Cardiac muscle cell (in vitro differentiated cells and primary cell): ENCODE results near the gene UBR4. TPM values are rescaled to one million over a fixed set of nuclear protein-coding genes. Genes with fewer than 3 reads are reported as not detected.

Source experiments
- DNase-seq, 2 donors: peaks; one replicate each; pipeline versions ENCODE4 v3.0.0 to v3.0.0-alpha.2; 2010 to 2017; ENCODE audit warnings: low read depth in 1 of 2, low spot score in 1 of 2
- H3K27ac ChIP-seq: fragments of 200-600 bp; sonication (generic); 2 replicates; pipeline ENCODE4 v1.5.1; 2016
- H3K27me3 ChIP-seq: fragments of 200-600 bp; sonication (generic); 2 replicates; pipeline ENCODE4 v1.6.0; 2016; ENCODE audit warnings: control low read depth
- H3K36me3 ChIP-seq: fragments of 200-600 bp; sonication (generic); 2 replicates; pipeline ENCODE4 v1.5.1; 2016; ENCODE audit warnings: control low read depth
- H3K4me1 ChIP-seq: fragments of 200-600 bp; sonication (generic); 2 replicates; pipeline ENCODE4 v1.8.1; 2017; ENCODE audit warnings: low read depth, mild to moderate bottlenecking, mixed run types
- H3K4me3 ChIP-seq: fragments of 200-600 bp; sonication (generic); 2 replicates; pipeline ENCODE4 v1.5.1; 2016; ENCODE audit warnings: mild to moderate bottlenecking
- H3K9me3 ChIP-seq: fragments of 200-600 bp; sonication (generic); 2 replicates; pipeline ENCODE4 v1.5.1; 2017; ENCODE audit warnings: low read depth, mild to moderate bottlenecking, control low read depth
- polyA plus RNA-seq: library from polyadenylated mRNA; unstranded; fragments of >200 nt; fragmentation: Nextera tagmentation; extraction: Ambion mirVana; gene quantifications from 2 replicates; pipeline ENCODE4 v1.2.1, GENCODE V29; 2016
- total RNA-seq: library from RNA; depleted of rRNA; stranded (reverse); fragments of >200 nt; gene quantifications from 2 replicates; pipeline ENCODE4 v1.2.3, GENCODE V29; 2016
- TF ChIP-seq, protein P1 (sequence below): IDR thresholded peaks from 2 replicates; pipeline ENCODE4 v1.5.1; 2012; ENCODE audit warnings: low read depth, mild to moderate bottlenecking, low read length

The UBR4 gene
- total and polyA plus RNA-seq, 2 experiments from 2014 or later, result 76.4 to 206 TPM

DNA sequence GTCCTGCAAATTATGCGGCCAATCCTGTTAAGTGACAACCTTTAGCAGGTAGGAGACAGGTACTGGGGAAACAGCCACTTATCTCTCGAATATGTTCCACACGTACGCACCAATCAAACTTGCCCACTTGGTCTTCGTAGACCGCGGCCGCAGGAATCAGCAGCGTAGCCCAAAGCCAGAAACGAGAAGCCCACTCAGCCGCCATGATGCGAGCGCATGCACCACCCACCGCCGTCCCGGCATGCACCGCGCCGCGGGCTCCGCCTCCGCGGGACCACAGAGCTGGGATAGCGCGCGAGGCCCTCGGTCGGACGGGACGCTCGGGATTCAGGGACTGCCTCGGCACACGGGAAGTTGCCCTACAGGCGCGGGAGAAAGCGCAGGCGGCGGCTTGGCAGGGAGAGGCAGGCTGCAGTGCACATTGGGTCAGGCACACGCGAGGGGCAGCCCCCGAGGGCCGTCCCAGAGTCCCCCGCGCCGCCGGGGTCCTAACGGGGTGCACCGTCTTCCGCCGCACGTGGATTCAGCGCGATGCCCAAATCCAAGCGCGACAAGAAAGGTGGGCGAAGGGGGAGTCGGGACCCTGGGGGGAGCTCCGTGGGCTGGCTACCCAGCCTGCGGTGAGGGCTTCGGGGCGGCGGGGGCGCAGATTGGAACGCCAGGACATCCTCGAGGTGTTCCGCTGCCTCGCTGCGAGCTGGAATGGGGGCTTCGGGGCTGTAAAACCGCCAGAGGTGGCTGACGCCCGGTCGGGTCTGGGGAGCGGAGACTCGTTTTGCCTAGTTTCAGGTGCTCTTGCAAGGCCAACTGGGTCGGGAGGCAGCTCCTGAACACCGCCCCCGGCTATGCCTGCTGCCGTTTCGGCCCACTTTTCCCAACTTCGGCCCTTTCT, 41.5 kb upstream of the UBR4 start, which contains the start of the genes EMC1 and MRTO4:
Gene EMC1 (minus strand): TSS at position 220 of the 892 bp plus-strand sequence. CDS start 15 bp downstream, at position 205.
Gene MRTO4 (plus strand): TSS at position 501 of the 892 bp plus-strand sequence. CDS start 31 bp downstream, at position 532.
- Histone ChIP-seq H3K9me3 (no peaks in the 10 kb centered on the region), H3K36me3 (peaks cover 2% of the 10 kb centered on the region), H3K27ac (peak within 1 kb of the TSS; percentile 96), H3K27me3 (no peaks in the 10 kb centered on the region), H3K4me3 (peak within 1 kb of the TSS; percentile 83), H3K4me1 (peaks cover 16% of the 10 kb centered on the region)
- DNase-seq, result peak; percentile 84 to 89
- TF ChIP-seq, protein P1, sequence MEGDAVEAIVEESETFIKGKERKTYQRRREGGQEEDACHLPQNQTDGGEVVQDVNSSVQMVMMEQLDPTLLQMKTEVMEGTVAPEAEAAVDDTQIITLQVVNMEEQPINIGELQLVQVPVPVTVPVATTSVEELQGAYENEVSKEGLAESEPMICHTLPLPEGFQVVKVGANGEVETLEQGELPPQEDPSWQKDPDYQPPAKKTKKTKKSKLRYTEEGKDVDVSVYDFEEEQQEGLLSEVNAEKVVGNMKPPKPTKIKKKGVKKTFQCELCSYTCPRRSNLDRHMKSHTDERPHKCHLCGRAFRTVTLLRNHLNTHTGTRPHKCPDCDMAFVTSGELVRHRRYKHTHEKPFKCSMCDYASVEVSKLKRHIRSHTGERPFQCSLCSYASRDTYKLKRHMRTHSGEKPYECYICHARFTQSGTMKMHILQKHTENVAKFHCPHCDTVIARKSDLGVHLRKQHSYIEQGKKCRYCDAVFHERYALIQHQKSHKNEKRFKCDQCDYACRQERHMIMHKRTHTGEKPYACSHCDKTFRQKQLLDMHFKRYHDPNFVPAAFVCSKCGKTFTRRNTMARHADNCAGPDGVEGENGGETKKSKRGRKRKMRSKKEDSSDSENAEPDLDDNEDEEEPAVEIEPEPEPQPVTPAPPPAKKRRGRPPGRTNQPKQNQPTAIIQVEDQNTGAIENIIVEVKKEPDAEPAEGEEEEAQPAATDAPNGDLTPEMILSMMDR, result no peak

DNA sequence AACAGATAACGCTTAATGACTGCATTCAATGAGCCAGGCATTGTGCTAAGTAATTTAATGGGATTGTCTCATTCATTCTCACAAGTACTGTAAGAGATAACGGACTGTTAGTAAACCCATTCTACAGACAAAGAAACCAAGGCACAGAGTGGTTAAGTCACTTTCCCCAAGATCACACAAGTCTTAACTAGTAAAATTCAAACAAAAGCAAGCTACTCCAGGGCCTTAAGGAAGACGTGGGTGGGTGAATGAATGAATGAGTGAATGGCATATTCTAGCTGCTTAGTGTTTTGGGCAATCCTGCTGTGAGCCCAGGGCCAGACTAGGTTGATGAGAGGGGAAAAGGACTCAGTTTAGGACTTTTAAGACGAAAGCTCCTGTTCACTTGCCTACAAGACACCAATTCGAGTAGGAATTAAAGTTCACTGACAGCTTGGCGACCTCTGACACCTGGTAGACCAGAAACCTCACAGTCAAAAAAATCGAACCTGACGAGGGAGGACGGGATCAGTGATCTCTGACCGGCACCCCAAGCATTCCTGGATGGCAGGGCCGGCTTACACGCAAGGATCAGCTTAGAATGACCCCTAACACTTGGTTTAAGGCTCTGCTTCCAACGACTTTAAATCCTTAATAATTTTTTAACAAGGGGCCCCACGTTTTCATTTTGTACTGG, 40.7 kb upstream of the UBR4 start:
- TF ChIP-seq, protein P1, result no peak
- DNase-seq, result no peak

DNA sequence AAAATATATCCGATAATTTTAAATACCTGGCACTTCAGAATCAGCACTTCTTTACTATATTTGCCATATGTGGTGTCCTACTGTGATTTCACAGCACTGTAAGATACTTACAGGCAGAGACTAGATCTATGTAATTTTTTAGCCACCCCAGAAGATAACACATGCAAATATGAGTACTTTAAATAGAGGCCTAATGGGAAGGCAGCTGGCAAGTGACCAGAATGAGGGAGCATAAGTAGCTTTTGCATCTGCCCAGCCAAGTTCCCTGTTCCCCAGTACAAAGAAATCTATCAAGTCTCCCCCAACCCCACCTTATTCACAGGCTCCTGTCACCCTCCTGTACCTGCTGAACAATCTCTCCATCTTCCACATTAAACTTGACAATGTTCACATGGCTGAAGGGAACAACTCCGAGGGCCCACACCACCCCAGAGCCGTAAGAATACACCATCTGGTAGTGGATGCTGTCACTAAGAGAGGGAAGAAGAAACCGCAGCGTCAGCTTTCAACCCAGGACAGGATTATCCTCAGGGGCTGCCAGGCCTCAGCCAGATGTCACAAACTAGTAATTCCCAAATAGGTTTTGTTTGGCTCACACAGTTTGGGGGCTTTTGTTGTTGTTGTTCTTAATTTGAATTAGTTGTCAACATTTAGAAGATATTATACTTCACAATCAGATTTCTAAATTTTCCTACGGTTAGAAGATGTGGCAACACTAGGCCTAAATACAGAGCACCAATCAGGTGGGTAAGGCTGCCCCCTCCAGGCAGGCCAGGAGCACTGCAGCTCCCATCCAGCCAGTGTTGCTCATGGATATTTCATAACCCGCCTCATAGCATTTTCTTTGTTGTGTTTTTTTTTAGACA, 30.8 kb upstream of the UBR4 start:
- Histone ChIP-seq H3K4me1 (no peaks in the 10 kb centered on the region), H3K36me3 (peaks cover 70% of the 10 kb centered on the region), H3K9me3 (no peaks in the 10 kb centered on the region), H3K27me3 (no peaks in the 10 kb centered on the region), H3K27ac (no peak overlapping the region), H3K4me3 (no peak overlapping the region)
- TF ChIP-seq, protein P1, result peak; percentile 95
- DNase-seq, result peak; percentile 55 to 85

More for the DNA sequence above, 40.7 kb upstream of the UBR4 start:
- peaks cover 16% of the 10 kb centered on the region for H3K4me1 ChIP-seq
- no peaks in the 10 kb centered on the region for H3K27me3 ChIP-seq
- peaks cover under 1% of the 10 kb centered on the region for H3K36me3 ChIP-seq
- H3K9me3 ChIP-seq, result no peaks in the 10 kb centered on the region
- peak overlapping the region; percentile 83 for H3K4me3 ChIP-seq
- H3K27ac ChIP-seq, result peak overlapping the region; percentile 96

DNA sequence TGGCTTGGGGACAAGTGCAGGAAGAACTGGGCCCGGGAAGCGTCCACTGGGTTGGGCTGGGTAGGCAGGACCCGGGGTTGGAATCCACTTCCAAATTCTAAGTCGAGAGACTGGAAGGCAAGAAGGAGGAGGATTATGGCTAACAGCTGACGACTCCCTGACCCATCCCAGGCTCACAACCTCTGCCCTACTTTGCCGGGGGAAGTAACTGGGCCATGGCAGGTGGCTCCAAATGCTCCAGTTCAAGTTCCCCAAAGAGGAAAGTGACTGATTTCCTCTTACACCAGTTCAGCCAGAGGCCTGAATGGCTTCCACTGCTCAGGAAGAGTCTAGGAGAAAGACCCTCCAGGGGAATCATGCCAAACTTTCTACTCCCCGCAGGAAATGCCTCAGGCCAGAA, 29.8 kb upstream of the UBR4 start:
- TF ChIP-seq, protein P1, result no peak

DNA sequence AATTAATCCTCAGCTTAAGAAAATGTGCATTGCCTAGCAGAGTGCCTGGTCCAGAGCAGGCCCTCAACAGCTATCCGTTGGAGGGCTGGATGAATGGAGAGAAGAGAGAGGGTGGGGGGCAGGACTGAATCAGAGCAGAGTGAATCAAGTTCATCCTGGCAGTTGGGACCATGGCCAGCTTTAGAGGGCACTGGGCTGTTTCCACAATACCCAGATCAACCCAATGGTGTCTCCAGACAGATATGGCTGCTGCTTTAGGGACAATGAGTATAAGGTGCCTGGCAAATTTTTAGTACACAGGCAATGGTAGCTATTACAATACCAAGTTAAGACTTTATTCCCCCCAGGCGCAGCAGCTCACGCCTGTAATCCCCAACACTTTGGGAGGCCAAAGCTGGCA, 24.2 kb upstream of the UBR4 start:
- Histone ChIP-seq H3K4me3 (no peak overlapping the region), H3K9me3 (no peaks in the 10 kb centered on the region), H3K4me1 (no peaks in the 10 kb centered on the region), H3K27ac (no peak overlapping the region), H3K36me3 (peaks cover 68% of the 10 kb centered on the region), H3K27me3 (no peaks in the 10 kb centered on the region)
- no peak for DNase-seq
- TF ChIP-seq, protein P1, result no peak

More for the DNA sequence above, 29.8 kb upstream of the UBR4 start:
- no peaks in the 10 kb centered on the region for H3K27me3 ChIP-seq
- DNase-seq, result no peak
- no peaks in the 10 kb centered on the region for H3K9me3 ChIP-seq
- no peak overlapping the region for H3K4me3 ChIP-seq
- no peak overlapping the region for H3K27ac ChIP-seq
- no peaks in the 10 kb centered on the region for H3K4me1 ChIP-seq
- peaks cover 70% of the 10 kb centered on the region for H3K36me3 ChIP-seq
